NOMO-1 treated with dmso at 0.1 percent for 144 hours (cell line): ENCODE measurements around the gene NUPR2.
A peak's percentile ranks its signal among the peaks of the same experiment; 100 is the strongest.
"Not testable (repeated sequence)": the region's sequence is repeated elsewhere in the genome, so short reads cannot be mapped to it uniquely, and the experiment has no call there.

ENCODE experiments used
- DNase-seq: peaks from one replicate; lab custom pipeline; 2025; ENCODE audit not compliant: unreplicated experiment; lab: John Stamatoyannopoulos, UW

Gene NUPR2

GRCh38 chr7:56087445-56087844 is 28.8 kb downstream of the NUPR2 start:
- no peak for DNase-seq

GRCh38 chr7:56086761-56087160 is 29.5 kb downstream of the NUPR2 start:
- DNase-seq, result no peak

GRCh38 chr7:56083150-56083785 is 32.9 kb downstream of the NUPR2 start:
- DNase-seq, result no peak

- no peak for DNase-seq
Observed at GRCh38 chr7:56081626-56082340, 34.4 kb downstream of the NUPR2 start.

GRCh38 chr7:56080726-56081435 is 35.3 kb downstream of the NUPR2 start:
- not testable (repeated sequence) for DNase-seq

- no peak for DNase-seq
Observed at GRCh38 chr7:56079450-56080185, 36.6 kb downstream of the NUPR2 start.

GRCh38 chr7:56078196-56078595 is 38.0 kb downstream of the NUPR2 start:
- DNase-seq, result no peak

GRCh38 chr7:56077681-56078080 is 38.5 kb downstream of the NUPR2 start:
- no peak for DNase-seq

GRCh38 chr7:56074371-56074791 is 41.8 kb downstream of the NUPR2 start:
- DNase-seq, result peak; percentile 42

GRCh38 chr7:56066376-56066775 is 49.8 kb downstream of the NUPR2 start:
- not testable (repeated sequence) for DNase-seq
